Measurements from ENCODE around the gene SLC25A43.

- TF ChIP-seq EZH2 (IDR thresholded peaks at IDR 0.05; ENCODE audit: low read length, unreplicated experiment) (no peak), CTCF (conservative IDR thresholded peaks at IDR 0.05; ENCODE audit: low read depth, low read length) (no peak)
These were observed 75.7 kb downstream of the SLC25A43 start for GRCh38 chrX:119474615-119475388.

Data from PC-3 (cell line).